ENCODE results near the gene THSD4. TPM values are rescaled to one million over a fixed set of nuclear protein-coding genes. Genes with fewer than 3 reads are reported as not detected.

Gene THSD4
- total RNA-seq, 4 donors from 2014 or later, result 16.6 to 25.3 (median 24.1) TPM

GRCh38 chr15:71566226-71566625 lies 451.0 kb downstream of the THSD4 start:
- Histone ChIP-seq H3K4me3 (no peak overlapping the region), H3K27ac (no peak overlapping the region), H3K9me3 (no peaks in the 10 kb centered on the region), H3K27me3 (no peaks in the 10 kb centered on the region), H3K4me1 (no peaks in the 10 kb centered on the region), H3K36me3 (no peaks in the 10 kb centered on the region)
- DNase-seq (ENCODE audit: low spot score in 2 of 2), result no peak
- no peak for TF ChIP-seq POLR2AphosphoS5 (IDR thresholded peaks at IDR 0.05)
- TF ChIP-seq, protein P1, sequence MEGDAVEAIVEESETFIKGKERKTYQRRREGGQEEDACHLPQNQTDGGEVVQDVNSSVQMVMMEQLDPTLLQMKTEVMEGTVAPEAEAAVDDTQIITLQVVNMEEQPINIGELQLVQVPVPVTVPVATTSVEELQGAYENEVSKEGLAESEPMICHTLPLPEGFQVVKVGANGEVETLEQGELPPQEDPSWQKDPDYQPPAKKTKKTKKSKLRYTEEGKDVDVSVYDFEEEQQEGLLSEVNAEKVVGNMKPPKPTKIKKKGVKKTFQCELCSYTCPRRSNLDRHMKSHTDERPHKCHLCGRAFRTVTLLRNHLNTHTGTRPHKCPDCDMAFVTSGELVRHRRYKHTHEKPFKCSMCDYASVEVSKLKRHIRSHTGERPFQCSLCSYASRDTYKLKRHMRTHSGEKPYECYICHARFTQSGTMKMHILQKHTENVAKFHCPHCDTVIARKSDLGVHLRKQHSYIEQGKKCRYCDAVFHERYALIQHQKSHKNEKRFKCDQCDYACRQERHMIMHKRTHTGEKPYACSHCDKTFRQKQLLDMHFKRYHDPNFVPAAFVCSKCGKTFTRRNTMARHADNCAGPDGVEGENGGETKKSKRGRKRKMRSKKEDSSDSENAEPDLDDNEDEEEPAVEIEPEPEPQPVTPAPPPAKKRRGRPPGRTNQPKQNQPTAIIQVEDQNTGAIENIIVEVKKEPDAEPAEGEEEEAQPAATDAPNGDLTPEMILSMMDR (IDR thresholded peaks at IDR 0.05), result no peak
- no peak for TF ChIP-seq EP300 (IDR thresholded peaks at IDR 0.05)
- no peak for TF ChIP-seq POLR2A (IDR thresholded peaks at IDR 0.05)
- WGBS, result 100% methylated on average over 3 of the region's 3 CpGs

DNA sequence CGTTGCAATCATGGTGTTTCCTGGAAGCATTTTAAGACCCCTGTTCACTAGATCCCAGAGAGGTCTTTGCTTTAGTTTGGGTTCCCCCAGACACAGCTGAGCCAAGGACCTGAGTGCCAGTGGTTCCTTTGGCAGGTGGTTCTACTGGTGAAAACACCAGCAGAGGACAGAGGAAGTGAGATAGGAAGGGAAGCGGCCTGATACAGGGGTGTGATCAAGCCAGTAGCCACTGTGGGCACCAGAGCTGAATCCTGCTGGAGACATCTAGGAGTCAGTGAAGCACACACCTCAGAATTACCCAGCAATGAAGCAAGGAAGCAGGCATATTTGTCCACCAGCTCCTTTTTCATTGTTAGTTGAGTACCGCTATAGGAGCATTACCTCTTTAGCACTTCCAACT lies 451.9 kb downstream of the THSD4 start:
- DNase-seq (ENCODE audit: low spot score in 2 of 2), result no peak
- TF ChIP-seq, protein P1 (IDR thresholded peaks at IDR 0.05), result no peak
- TF ChIP-seq EP300 (IDR thresholded peaks at IDR 0.05), result no peak
- no peak for TF ChIP-seq POLR2AphosphoS5 (IDR thresholded peaks at IDR 0.05)
- no peak for TF ChIP-seq POLR2A (IDR thresholded peaks at IDR 0.05)
- no peaks in the 10 kb centered on the region for H3K27me3 ChIP-seq
- H3K4me3 ChIP-seq, result no peak overlapping the region
- WGBS, result 77% methylated on average over 3 of the region's 3 CpGs
- H3K9me3 ChIP-seq, result no peaks in the 10 kb centered on the region
- peaks cover 3% of the 10 kb centered on the region for H3K4me1 ChIP-seq
- H3K36me3 ChIP-seq, result no peaks in the 10 kb centered on the region
- no peak overlapping the region for H3K27ac ChIP-seq

DNA sequence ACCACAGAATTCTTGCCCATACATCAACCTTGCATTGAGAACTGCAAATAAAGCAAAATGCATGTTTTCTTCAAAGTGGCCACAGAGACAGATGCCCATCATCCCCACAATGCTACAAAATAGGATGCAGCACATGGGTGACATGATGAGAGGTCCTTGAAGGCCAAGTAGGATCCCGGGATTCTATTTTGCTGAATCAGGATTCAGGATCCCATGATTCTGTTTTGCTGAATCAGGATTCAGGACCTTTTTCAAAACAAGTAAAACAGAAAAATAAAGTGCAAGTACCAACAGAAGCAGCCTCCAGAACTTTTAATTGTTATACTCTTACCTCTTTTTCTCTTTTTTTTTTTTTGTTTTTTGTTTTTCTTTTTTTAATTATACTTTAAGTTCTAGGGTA lies 453.0 kb downstream of the THSD4 start:
- Histone ChIP-seq H3K9me3 (no peaks in the 10 kb centered on the region), H3K4me3 (no peak overlapping the region), H3K27ac (no peak overlapping the region), H3K4me1 (peaks cover 10% of the 10 kb centered on the region), H3K27me3 (no peaks in the 10 kb centered on the region), H3K36me3 (no peaks in the 10 kb centered on the region)
- WGBS, result 71% methylated on average over 1 of the region's 1 CpG
- TF ChIP-seq POLR2A (IDR thresholded peaks at IDR 0.05), result no peak
- TF ChIP-seq POLR2AphosphoS5 (IDR thresholded peaks at IDR 0.05), result no peak
- no peak for TF ChIP-seq EP300 (IDR thresholded peaks at IDR 0.05)
- TF ChIP-seq, protein P1 (IDR thresholded peaks at IDR 0.05), result no peak
- no peak for DNase-seq (ENCODE audit: low spot score in 2 of 2)

DNA sequence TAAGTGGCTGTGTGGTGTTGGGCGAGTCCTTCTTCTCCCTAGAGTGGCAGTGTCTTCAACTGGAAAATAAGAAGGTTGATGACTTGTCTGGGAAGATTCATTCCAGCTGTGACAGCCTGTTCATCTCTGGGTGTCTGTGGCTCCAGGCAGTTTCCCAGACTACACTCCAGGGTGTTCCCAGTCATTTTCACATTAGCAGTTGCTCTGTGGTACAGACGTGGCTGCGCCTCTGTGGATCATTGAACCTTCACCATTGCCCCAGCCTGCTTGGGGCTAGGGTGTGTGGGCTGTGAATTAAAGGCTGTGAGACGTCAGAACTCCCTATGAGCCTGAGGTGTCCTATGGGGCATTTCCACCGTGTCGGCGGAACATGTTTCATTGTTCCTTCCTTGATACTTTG lies 455.5 kb downstream of the THSD4 start:
- H3K4me1 ChIP-seq, result peaks cover 10% of the 10 kb centered on the region
- no peaks in the 10 kb centered on the region for H3K9me3 ChIP-seq
- no peaks in the 10 kb centered on the region for H3K36me3 ChIP-seq
- TF ChIP-seq POLR2AphosphoS5 (IDR thresholded peaks at IDR 0.05) (no peak), EP300 (IDR thresholded peaks at IDR 0.05) (no peak), POLR2A (IDR thresholded peaks at IDR 0.05) (no peak)
- TF ChIP-seq, protein P1 (IDR thresholded peaks at IDR 0.05), result no peak
- H3K4me3 ChIP-seq, result no peak overlapping the region
- H3K27me3 ChIP-seq, result no peaks in the 10 kb centered on the region
- no peak overlapping the region for H3K27ac ChIP-seq
- DNase-seq (ENCODE audit: low spot score in 2 of 2), result no peak
- 65% methylated on average over 6 of the region's 7 CpGs for WGBS

DNA sequence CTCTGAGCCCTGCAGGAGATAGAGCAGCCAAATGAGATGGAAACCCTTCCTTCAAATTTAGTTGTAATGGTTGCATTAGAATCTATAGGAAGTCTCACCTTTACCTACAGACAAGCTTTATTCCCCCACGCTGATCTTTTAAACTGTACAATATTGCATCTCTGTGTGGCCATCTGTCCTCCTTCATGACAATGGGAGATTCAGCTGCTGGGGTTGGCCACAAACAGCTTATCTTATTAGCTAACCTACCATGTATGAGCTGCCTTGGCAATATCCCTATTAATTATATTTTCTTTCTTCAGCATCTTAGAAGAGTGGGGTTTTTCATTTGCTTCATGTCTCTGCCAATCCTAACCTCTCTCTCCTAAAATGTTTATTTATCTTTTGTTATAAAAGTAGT lies 456.4 kb downstream of the THSD4 start:
- H3K27ac ChIP-seq, result no peak overlapping the region

More for the DNA sequence above, 456.4 kb downstream of the THSD4 start:
- Histone ChIP-seq H3K36me3 (no peaks in the 10 kb centered on the region), H3K27me3 (no peaks in the 10 kb centered on the region), H3K4me1 (peaks cover 10% of the 10 kb centered on the region), H3K9me3 (no peaks in the 10 kb centered on the region), H3K4me3 (no peak overlapping the region)
- TF ChIP-seq, protein P1 (IDR thresholded peaks at IDR 0.05), result no peak
- TF ChIP-seq POLR2AphosphoS5 (IDR thresholded peaks at IDR 0.05) (no peak), EP300 (IDR thresholded peaks at IDR 0.05) (no peak), POLR2A (IDR thresholded peaks at IDR 0.05) (no peak)
- WGBS, result 100% methylated on average over 1 of the region's 1 CpG
- no peak for DNase-seq (ENCODE audit: low spot score in 2 of 2)

All from suprapubic skin (tissue), 4 donors.